GM21367 (cell line): ENCODE data around the gene NUAK1.

Source experiments
- ATAC-seq: cut with Tn5 transposase; IDR thresholded peaks from one replicate; pipeline ENCODE4 v1.9.1; 2021; ENCODE audit not compliant: unreplicated experiment

The NUAK1 gene

DNA sequence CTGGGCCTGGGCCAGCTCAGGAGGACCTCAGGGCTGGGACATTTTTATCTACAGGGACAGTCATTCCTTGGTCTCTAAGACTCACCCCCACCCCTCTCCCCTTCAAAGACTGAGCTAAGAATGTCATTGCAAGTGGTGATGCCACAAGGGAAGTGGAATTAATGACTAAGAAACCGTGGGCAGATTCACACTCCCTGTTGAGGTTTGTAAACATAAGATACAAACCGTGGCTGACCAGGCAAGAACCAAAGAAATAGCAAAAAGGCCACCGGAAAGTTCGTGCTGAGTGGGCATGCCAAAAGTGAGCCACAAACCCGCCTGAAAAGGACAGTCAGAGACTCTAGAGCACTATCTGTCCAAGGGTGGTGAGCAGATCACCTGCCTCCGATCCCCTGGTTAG is 25.7 kb downstream of the NUAK1 start:
- ATAC-seq, result no peak

DNA sequence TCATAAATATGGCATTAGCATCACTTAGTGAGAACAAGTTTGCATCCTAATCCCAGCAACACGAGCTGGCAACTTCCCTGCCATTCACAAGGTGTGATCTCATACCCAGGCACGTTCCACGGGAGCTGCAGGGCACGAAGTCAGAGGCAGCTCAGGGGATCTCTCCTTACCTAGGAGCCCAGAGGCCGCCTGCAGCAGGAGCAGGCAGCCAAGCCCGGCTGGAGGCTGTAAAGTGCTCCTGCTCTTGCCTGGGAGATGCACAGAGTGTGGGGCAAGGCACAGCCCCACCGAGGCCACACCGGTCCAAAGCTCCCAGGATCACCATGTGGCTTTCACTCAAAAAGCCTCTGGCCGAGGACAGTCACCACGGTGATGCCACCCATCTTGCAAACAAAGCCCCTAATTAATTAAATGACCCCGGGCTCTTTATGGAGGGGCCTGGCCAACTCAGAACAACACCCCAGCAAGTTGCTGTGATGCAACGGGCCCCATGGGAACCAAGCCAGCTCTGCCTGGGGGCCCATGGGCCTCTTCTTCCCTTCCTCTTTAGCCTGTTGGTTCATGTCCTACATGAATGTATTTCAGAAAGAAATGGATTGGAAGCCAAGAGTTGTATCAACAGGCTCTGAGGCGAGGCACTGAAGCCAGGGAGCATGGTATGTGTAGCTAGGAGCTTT is 26.5 kb downstream of the NUAK1 start:
- no peak for ATAC-seq

DNA sequence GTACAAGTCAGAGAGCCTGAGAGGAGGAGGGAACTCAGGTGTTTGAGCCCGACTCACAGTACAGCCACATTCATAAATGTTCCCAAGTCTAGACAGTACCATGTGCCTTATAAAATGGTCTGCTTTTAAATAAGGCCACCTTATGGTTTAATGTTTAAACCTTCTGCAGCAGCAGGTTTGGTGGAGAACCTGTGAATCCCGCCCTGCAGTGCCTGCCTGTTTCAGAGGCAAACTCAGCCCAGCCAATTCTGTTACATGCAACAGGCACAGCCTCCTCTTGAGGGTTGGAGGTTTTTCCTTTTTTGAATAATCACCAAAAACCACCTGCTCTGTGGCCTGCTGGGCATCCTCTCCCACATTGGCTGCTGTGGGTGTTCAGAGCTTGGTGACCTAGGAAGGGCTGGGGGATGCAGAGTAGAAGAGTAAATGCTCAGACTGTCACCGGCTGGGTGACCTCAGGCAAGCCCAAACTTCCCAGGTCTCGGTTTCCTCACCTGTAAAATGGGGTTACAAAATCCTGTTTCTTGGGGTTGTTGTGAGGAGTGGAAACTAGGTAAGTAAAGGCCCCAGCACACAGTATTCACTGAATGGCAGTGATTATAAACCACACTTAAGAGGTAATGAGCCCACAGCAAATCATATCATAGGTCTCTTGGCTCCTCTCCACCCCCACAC is 28.0 kb downstream of the NUAK1 start:
- no peak for ATAC-seq

DNA sequence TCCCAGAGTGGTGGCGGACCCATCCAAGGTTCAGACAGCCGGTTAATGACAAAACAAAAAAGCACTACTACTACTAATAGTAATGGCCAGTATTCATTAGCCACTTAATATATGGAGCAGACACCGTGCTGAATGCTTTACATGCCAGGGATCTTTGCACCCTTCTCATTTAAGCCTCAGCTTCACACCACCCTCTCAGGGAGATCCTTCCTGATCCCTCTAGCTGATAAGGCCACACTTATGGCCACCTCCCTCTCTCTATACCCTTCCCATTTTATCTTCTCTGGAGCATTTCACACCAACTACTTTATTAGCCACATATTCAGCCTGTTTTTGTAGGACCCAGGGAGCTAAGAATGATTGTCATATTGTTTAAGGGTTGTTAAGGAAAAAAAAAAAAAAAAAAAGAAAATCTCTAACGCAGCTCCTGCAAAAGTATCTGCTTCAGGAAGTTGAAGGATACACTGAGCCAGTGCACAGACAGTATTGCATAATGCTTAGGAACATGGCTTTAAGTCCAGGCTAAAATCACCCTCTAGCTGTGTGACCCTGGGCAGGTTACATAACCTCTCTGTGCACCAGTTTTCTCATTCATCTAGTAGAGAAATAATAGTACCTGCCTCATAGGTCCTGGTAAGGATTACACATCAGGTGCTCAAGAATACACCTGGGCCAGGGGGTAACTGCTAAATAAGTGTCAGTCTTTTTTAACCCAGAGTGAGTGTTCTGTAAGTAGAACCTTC is 29.4 kb downstream of the NUAK1 start:
- ATAC-seq, result no peak

DNA sequence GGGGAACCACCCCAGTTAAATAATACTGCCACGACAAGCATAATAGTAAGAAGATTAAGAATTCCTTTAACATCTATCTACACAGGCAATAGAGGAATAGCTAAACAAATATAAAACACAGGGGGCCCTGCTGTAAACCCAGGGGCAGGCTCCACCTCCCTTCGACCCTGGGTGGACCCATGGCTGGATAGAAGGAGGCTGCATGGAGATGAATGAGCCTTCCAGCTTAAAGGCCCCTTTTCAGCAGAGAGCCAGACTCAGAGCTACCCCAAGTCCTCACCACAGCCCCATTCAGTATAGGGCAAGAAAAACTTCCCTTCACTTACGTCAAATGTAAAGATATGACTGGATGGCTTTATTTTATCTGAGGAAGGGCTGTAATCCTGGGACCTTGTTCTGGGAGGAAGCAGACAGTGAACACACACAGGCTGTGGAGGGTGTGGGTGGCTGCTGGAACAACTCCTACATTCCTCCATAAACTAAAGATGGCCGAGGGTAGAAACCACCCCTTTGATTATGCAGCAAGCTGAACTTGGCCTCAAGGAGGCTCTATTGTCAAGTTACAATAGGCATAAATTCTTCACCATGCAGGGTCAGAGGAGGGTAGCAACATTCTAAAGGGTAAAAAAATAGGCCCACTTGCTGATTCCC is 30.4 kb downstream of the NUAK1 start:
- ATAC-seq, result no peak

DNA sequence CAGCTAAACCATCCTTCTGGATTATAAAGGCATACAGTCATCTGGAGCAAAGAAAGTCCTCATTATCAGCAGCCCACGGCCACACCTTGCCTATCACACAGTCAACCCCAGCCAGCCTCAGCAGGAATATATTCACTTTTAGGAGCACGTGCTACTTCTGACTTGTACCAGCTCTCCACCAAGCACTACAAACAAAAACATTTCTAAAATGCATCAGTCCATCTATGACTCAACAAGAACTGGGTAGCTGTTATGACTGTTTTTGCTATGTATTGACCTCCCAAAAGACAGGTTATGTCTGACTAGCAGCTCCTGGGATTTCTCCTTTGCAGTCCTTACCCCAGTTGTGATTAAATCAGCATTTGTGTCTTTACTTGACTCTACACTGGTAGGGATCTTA is 31.2 kb downstream of the NUAK1 start:
- ATAC-seq, result no peak

DNA sequence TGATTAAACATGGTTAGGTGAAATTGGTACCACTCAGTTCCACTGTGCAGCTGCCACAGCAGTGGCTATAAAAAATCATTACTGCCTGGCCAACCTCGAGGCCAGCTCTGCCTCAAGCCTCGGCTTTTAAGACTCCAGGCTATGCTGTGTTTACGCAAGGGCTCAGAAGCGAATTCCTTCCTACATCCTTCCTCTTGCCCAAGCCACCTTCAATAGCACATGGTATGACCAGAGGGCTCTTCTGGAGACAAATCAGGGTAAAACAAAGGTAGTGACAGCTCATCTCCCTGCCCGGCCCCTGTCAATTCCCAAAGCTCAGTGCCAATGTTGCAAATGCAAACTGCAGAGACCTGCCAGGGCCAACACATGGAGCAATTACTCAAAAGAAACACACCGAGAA is 31.9 kb downstream of the NUAK1 start:
- ATAC-seq, result no peak

DNA sequence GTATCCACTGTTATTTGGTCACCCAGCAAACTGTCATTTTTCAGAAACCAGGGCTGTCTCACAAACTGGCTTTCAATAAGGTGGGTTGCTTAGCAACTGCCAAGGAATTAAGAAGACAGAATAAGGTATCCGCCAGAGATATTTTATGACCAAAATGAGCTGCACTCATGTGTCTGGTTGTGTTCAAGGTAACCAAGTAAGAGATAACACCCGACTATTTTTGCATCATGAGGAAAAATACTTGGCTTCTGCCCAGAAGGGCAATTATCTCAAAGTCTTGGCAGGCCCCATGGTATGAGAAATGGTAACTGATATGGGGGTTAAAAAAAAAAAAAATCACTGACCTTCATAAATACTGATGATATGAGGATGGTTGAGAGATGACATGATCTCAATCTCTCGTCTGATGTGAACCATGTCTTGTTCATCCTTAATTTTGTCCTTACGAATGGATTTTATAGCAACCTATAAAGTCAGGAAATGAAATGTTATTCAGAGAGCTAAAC is 32.6 kb downstream of the NUAK1 start:
- no peak for ATAC-seq

DNA sequence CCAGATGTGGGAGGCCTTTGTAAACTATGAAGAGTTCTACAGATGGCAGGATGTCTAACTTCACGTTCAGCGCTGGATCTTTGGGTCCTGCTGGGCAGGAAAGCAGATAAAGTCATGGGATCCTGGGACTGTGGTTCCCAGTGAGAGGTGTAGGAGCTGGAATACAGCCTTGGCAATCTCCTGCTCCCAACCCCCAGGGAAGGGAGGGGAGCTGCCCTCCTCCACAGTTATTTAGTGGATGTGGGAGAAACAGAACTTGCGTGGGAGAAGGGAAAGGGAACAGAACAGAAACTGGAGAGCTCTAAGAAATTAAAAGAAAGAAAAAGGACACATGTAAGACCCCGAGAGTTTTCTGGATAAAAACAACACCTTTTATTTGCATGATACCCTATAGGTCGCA is 37.0 kb downstream of the NUAK1 start:
- no peak for ATAC-seq

DNA sequence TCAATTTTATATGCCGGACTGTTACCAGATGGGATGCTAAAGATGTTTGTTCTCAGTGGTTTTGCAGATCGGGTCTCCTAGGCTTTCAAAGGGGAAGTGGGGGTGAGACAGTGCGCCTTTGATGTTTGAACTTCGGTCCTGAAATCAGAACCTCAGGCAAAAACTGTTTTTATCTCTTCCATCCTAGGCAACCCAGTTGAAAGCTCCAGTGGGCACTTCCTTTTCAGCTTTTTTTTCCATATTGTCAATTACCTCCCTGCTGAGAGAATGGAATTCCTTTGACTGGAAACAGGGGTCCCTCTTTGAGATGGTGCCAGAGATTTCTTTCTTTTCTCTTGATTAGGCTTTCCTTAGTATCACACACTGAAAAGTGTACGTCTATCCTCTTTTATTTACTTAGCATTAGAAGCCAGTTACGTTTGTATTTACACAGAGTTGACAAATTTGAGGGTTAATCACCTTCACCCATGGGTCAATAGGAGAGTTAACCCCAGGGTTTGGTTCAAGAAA is 40.0 kb downstream of the NUAK1 start:
- ATAC-seq, result no peak

DNA sequence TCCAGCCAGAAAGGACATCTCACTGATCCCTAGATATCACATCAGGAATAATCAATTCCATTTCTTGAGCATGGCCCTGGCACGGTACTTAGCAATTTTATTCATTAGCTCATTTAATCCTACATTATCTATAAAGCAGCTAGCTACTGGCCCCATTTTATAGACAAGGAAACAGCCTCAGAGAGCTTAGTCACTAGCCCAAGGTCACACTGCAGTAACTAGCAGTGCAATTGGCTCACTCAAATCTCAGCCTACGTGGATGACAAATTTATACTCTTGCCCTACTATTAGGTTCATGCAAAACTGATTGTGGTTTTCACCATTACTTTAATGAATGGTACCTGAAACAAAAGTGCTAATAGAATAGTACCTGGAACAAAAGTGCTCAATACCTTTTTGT is 41.7 kb downstream of the NUAK1 start:
- no peak for ATAC-seq

DNA sequence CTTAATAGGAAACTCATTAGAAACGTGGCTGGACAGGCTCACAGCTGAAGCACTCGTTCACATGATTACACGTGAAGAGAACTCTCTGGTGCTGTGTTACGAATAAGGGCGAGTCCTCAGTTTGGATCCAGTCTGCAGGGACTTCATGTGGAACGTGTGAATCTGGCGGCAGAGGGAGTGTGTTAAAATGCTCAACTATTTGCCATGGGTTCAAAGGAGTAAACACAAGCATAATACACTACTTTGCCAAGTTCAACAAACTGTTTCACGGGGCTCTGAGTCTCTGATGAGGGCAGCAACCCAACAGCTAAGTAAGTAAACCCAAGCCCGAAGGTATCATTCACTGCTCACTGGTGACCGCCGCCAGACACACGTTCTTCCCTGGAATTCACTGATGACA is 42.4 kb downstream of the NUAK1 start:
- ATAC-seq, result no peak

DNA sequence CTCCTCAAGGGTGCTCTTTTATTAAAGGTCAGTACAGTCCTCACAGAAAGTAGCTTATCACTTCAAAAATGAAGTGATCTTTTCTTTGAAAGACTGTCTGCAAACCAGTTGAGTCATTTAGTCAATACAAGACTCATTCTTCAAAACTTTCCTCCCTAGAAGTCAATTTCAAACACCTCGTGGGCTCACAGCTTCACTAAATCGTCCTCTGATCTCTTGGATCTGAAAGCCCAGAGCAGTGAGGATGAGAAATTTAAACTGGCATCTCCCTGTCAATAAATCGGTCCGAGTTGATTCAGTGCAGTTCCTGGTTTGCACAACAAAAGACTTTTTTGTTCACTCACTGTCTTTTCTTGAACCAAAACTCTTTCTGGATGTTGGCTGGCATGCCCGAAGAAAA is 44.5 kb downstream of the NUAK1 start:
- no peak for ATAC-seq

DNA sequence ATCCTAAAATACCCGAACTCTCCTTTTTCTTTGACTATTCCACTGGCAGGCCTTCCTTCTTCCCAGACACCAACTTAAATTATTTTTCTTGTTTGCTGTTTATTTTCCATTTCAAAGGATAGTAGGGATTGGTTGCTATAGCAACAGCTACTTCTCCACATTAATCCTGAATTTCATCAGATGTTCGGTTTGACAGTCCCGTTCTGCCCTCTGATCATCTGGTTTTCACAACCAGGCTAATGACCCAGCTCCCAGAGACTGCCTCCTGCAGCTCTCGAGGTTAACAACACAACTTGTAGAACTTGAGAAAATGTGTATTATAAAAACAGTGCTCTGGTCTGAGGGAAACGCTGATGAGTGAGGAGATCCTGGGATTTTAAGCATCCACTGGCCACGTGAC is 45.5 kb downstream of the NUAK1 start:
- ATAC-seq, result no peak

DNA sequence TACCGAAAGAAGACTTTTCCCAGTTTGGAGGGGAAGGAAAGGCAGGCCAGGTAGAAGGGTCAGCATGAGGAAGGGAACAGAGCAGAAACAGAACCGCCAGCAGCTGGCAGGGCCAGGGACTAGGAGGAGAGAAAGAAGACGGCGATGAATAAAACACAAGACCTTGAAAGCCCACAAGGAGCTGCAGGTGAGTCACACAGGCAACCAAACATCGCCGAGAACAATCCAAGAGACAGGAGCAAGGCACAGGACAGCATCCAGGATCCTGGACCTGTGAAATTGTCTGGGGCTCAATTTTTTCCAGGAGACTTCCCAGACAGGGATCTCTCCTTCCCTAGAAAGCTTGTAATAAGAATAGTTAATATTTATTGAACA is 47.3 kb downstream of the NUAK1 start:
- ATAC-seq, result no peak

DNA sequence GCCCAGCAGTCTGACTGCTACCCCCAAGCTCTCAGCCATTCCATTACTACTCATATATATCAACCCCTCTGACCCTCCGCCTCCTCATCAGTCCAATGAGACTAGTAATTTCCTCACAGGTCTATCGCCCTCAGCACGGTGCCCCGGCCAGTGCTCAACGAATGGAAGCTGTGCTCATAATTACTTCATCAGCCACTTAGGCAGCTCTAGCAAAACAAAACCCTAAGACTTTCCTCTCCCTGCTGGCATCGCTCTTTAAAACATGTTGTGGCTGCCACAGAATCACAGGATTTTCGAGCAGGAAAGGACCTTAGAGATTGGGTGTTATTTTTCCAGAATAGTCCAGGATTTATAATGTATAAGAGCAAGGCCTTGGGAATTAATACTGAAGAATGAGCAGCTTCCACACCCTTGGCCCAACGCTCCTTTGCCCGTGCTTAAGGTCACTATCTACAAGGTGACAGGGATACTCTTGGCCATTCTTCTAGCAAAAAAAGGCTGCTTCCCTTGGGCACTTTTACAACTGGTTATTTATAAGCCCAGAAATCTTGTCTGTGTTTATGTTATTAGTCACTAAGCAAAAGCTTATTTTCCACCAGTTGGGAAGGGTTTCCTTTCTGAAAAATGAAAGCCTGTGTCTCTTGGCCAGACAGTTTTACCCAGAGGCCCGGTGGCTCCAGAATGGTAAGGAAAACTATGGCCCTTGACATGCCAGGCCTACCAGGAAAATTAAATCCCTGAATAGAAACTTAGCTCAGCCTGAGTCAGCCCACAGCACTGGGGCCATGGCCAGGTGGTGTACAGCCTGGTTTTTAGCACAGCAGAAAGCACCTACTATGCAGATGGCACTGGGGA is 47.9 kb downstream of the NUAK1 start:
- no peak for ATAC-seq

DNA sequence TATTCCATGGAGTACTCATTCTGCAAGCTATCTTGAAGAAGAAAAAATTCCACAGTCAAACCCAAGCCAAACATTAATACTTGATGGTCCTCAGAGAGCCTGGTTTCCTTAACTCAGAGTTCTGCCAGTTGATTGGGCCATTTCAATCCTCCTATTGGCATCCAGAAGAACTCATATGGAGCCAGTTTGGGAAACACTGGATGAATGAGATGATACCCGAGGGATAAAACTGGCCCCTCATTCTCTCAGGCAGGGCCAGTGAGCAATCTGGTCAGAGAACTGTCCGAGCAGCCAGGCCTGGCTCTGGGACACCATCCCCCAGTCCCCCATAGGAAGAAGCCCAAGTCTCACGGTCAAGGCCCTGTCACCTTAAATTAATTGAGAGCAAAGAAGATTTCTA is 48.8 kb downstream of the NUAK1 start:
- no peak for ATAC-seq

DNA sequence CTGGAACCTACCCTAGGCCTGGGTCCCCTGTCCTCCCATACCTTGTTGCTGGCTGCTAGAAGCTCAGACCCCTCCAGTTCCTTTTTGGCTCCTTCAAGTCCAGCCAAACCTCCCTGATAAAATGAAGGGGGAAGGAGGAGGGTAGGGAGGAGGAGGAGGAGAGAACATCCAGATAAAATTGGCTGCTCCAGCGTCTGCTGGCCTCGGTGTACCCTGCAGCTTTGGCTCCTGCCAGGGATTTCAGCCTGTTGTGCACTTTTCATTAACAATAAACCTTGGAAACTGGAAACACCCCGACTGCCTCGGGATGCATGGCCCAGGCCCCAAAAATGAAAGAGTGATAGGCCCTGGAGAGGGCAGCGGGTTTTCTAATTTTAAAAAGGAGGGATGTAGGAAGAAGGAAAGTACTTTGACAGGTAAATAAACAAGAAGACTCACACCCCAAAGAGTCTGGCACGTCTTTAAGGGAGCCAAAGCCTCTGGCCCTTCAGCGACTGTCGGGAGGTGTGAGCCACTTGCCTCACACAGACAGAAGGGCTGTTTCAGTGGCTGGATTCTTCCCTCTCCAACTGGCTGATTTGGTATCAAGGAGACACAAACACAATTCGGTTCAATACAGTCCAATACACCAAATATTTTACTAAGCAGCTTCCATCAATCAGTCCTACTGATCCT is 49.8 kb downstream of the NUAK1 start:
- no peak for ATAC-seq

DNA sequence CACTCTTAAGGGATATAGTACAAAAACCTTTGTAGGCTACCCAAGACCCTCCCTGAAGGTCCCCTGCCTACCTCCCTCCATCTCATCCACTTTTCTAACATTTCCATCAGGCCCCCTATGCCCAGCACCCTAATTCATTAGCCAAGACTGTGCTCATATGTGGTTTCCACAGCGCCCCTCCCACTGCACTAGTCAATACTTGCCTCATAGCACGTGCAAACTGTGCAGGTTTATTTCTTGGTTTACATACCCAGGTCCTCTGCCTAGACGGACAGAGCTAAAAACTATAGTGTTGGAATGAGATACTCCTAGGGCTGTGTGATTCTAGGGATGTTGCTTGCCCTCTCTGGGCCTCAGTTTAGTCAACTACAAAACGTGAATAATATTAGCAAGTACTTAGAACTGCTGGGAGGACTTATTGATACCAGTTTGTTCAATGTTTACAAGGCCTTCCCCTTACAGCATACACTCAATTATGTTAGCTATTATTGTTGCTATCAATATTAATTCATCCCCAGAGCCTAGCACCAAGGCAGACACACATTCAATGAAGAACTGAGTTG is 50.4 kb downstream of the NUAK1 start:
- ATAC-seq, result no peak

DNA sequence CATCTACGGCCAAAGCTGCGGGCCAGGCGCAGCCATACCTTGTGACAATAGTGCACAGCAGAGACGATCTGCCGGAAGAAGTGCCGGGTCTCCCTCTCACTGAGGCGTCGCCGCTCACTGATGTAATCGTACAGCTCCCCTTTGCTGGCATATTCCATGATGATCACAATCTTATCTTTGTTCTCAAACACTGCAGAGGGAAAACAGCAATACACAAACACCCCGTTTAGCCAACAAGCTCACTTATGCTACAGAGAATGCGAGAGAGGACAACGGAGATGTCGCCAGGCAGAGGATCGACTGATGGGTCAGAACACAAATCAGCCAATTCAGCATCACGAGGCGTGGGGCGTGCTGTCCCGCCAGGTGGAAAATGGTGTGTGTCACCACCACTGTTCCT is 52.1 kb downstream of the NUAK1 start:
- ATAC-seq, result no peak
